ENCODE results near the gene MYL12A.

Gene MYL12A

GRCh38 chr18:3304832-3305231 lies 57.2 kb downstream of the MYL12A start:
- Histone ChIP-seq H3K4me2 (ENCODE audit: low read length) (no peak overlapping the region), H2AFZ (no peak overlapping the region), H3K4me1 (no peaks in the 10 kb centered on the region), H3K9ac (no peak overlapping the region), H3K36me3 (ENCODE audit: control insufficient read depth, insufficient read depth, low read length) (no peaks in the 10 kb centered on the region), H3K27me3 (ENCODE audit: control insufficient read depth, insufficient read depth, low read length) (no peaks in the 10 kb centered on the region), H3K79me2 (no peaks in the 10 kb centered on the region), H3K4me3 (ENCODE audit: low read depth, low read length) (no peak overlapping the region), H3K9me3 (ENCODE audit: control insufficient read depth, low read length) (no peaks in the 10 kb centered on the region), H3K27ac (no peak overlapping the region)
- TF ChIP-seq CTCF (IDR thresholded peaks at IDR 0.05), result no peak

- H3K27me3 ChIP-seq (ENCODE audit: control insufficient read depth, insufficient read depth, low read length), result no peaks in the 10 kb centered on the region
- no peak overlapping the region for H3K27ac ChIP-seq
- no peaks in the 10 kb centered on the region for H3K4me1 ChIP-seq
- H3K36me3 ChIP-seq (ENCODE audit: control insufficient read depth, insufficient read depth, low read length), result no peaks in the 10 kb centered on the region
- no peak overlapping the region for H3K4me3 ChIP-seq (ENCODE audit: low read depth, low read length)
- no peaks in the 10 kb centered on the region for H3K9me3 ChIP-seq (ENCODE audit: control insufficient read depth, low read length)
- H2AFZ ChIP-seq, result no peak overlapping the region
- H3K4me2 ChIP-seq (ENCODE audit: low read length), result no peak overlapping the region
- no peak overlapping the region for H3K9ac ChIP-seq
- no peak for TF ChIP-seq CTCF (IDR thresholded peaks at IDR 0.05)
- no peaks in the 10 kb centered on the region for H3K79me2 ChIP-seq
These were observed 57.8 kb downstream of the MYL12A start for GRCh38 chr18:3305354-3305762.

All from parathyroid adenoma (tissue), 2 donors.